SH-SY5Y (cell line): ENCODE measurements around the gene SOX15.

Source experiments
- GATA2 ChIP-seq: IDR thresholded peaks from 2 replicates; pipeline ENCODE4 v1.6.1; 2011; ENCODE audit warnings: mild to moderate bottlenecking, low read depth, low read length
- GATA3 ChIP-seq: IDR thresholded peaks from 2 replicates; pipeline ENCODE4 v1.6.1; 2011; ENCODE audit warnings: low read depth, mild to moderate bottlenecking, low read length, moderate library complexity

SOX15 gene

GRCh38 chr17:7559320-7560171 is 30.3 kb downstream of the SOX15 start:
- TF ChIP-seq GATA2 (no peak), GATA3 (no peak)

GRCh38 chr17:7558544-7559319 is 31.2 kb downstream of the SOX15 start, which contains the start of gene TNFSF13:
Gene TNFSF13 (plus strand): TSS chr17:7558750. CDS start chr17:7559040, 290 bp downstream.
- TF ChIP-seq GATA3, result no peak
- no peak for TF ChIP-seq GATA2

DNA sequence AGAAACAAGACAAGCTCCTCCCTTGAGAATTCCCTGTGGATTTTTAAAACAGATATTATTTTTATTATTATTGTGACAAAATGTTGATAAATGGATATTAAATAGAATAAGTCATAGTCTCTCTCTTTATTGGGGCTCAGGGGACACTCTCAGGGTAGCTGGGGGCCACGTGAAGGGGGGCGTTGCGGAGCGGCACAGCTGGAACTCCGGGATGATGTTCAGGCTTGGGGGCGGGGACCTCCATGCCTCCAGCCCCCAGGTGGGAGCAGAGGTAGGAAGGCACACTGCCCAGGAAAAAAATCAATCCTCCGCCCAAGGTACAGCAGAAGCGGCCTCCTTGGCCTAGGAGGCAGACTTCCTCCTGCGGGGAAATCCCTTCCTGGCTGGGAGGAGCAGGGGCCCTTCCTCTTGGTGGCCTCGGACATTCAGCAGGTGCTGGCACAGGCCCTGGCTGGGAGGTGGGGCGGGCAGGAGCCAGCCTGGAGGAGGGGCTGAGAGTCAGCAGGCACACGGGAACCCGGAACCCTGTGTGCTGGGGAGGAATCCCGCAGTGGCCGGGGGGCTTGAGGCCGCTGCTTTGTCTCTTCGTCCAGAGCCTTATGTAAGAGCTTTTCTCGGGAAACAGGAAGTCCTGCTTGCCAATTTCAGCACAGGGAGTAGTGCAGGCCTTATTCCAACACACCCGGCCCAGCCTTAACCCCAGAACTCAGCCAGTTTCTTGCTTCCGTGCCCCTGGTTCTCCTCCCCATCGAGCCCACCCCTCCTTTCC is 31.9 kb downstream of the SOX15 start:
- TF ChIP-seq GATA2 (no peak), GATA3 (no peak)

- TF ChIP-seq GATA2 (no peak), GATA3 (no peak)
These were observed 32.6 kb downstream of the SOX15 start for GRCh38 chr17:7557147-7557764.

DNA sequence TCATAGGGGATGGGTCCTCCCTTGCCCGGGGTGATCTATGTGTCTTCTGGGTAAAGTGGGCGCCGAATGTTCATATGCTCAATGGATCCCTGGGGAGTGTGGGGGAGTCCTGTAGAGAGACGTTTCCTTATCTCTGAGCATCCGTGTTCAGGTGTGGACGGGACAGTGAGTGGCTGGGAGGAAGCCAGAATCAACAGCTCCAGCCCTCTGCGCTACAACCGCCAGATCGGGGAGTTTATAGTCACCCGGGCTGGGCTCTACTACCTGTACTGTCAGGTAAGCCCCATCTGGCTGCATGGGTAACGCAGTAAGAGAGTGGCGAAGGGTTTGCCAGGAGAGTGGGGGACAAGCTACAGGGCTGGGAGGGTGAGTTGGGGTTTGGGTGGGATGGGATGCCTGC is 33.3 kb downstream of the SOX15 start:
- TF ChIP-seq GATA2, result no peak
- no peak for TF ChIP-seq GATA3

DNA sequence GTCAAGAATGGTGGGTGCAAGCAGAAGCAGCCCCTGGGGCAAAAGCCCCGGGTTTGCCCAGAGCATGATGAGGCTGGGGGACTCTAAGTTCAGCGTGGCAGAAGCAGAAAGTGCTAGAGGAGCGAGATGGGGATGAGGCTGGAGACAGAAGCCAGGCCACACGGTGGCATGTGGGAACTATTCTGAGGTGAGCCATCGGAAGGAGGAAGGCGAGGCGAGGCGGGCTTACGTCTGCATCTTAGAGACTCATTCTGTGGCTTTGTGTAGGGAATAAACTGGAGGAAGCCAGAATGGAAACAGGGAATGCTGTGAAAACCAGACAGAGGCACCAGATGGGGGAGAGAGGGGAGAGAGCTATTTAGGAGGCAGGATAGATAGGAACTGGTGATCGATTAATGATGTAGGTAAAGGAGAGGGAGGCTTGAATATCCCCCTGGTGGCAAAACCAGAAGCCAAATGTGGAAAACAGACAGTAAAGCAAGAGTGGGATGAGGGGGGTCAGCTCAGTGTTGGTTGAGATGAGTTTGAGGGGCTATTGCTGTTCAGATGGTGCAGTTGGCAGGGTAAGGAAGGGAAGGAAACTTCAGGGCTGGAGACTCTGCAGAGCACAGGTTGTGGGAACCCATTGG is 34.5 kb downstream of the SOX15 start:
- TF ChIP-seq GATA2 (no peak), GATA3 (no peak)

DNA sequence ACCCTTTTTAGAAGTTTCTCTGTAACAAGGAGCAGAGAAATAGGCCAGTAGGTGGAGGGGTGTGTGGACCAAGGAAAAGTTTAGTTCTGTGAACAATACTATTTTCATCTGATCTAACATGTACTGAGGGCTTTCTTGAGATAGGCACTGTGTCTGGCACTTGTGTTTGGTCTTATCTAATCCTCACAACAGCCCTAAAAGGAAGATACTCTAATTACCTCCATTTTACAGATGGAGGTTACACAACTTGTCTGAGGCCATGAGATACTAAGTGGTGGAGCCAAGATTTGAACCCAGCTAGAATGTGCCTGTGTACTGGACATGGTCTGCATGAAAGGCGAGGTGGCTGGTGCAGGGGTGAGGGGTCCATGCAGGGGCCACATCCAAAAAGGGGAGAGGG is 36.5 kb downstream of the SOX15 start:
- TF ChIP-seq GATA2 (no peak), GATA3 (no peak)

DNA sequence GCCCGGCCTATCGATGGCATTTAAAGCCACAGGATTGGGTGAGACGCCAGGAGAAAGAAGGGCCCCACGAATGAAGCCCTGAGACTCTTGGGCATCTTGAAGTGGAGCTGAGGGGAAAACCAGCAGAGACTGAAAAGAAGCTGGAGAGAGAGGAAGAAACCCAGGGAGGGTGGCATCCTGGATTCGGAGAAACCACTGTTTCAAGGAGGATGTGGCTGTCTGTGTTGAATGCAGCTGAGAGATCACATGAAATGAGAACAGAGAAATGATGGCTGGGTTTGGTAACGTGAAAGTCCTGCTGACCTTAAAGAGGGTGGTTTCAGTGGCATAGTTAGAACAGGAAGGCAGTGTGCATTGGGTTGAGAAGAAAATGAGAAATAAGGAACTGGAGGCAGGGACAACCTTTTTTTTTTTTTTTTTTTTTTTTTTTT is 37.3 kb downstream of the SOX15 start:
- no peak for TF ChIP-seq GATA3
- no peak for TF ChIP-seq GATA2

DNA sequence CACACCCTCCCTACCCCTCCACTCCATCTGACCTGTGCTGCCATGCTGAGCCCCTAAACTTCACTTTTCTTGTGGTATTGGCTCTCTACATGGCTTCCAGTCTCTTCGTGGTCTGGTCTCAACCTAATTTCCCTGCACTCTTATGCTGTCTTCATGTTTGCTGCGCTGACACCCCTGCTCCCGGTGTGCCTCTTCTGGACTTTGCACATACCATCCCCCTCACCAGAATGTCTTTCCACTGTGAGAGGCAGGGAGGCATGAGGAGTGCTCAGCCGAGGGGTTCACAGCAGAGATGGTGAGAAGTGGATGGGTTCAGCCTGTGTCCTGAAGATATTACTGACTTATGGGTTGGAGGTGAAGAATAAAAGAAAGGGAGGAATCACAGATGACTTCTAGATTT is 38.5 kb downstream of the SOX15 start:
- no peak for TF ChIP-seq GATA2
- TF ChIP-seq GATA3, result no peak

DNA sequence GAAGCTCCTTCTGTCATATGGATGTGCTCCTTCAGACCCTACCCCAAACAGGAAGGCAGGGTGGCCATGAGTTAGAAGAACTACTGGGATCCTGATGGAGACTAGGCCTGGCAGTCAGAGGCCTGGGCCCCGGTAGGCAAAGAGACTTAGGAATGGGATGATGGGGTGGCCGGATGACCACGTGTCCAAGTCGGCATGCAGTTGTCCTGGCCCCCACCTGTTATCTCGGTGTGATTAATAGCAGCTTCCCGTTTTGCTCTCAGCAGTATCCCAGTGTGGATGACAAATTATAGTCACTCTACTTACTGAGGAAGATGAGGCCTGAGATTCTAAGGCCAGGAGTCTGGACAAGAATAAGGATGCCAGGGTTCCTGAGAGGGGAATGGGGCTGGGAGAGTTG is 39.5 kb downstream of the SOX15 start:
- TF ChIP-seq GATA3, result no peak
- TF ChIP-seq GATA2, result no peak

GRCh38 chr17:7549401-7550055 is 40.4 kb downstream of the SOX15 start:
- TF ChIP-seq GATA2, result no peak
- TF ChIP-seq GATA3, result no peak

GRCh38 chr17:7548585-7549400 is 41.1 kb downstream of the SOX15 start, which contains the start of gene TNFSF12:
Gene TNFSF12 (plus strand): TSS chr17:7549058. CDS start chr17:7549154, 96 bp downstream.
- TF ChIP-seq GATA2 (no peak), GATA3 (no peak)

GRCh38 chr17:7544911-7545310 is 45.0 kb downstream of the SOX15 start:
- no peak for TF ChIP-seq GATA2
- no peak for TF ChIP-seq GATA3
